Gastroesophageal sphincter (tissue), 4 donors: ENCODE results near the gene LDLRAD4. TPM values are rescaled to one million over a fixed set of nuclear protein-coding genes. Genes with fewer than 3 reads are reported as not detected.

ENCODE experiments used
- ATAC-seq: fragments of 150-250 bp; one replicate; pipeline ENCODE4 v1.9.1; 2016; ENCODE audit warnings: mild to moderate bottlenecking, moderate library complexity
- H3K27ac ChIP-seq, 4 donors: fragments of 200-600 bp; sonication (generic) in 3 of 4; 1 replicate in 3 of 4; 2 replicates in 1 of 4; pipeline ENCODE4 v1.5.1; 2016 to 2019
- H3K27me3 ChIP-seq: fragments of 200-600 bp; sonication (generic); one replicate; pipeline ENCODE4 v1.5.1; 2019
- H3K36me3 ChIP-seq, 2 donors: fragments of 200-600 bp; sonication (generic); one replicate each; pipeline ENCODE4 v1.5.1; 2019; ENCODE audit warnings: control low read depth in 1 of 2
- H3K4me1 ChIP-seq, 3 donors: fragments of 200-600 bp; sonication (generic); 1 replicate in 2 of 3; 2 replicates in 1 of 3; pipeline ENCODE4 v1.5.1; 2016 to 2019; ENCODE audit warnings: control low read depth in 2 of 3
- H3K4me3 ChIP-seq, 2 donors: fragments of 200-600 bp; sonication (generic); one replicate each; pipeline ENCODE4 v1.5.1; 2019; ENCODE audit warnings: mild to moderate bottlenecking in 1 of 2, moderate library complexity in 1 of 2
- H3K9me3 ChIP-seq, 3 donors: fragments of 200-600 bp; sonication (generic); one replicate each; pipeline ENCODE4 v1.5.1; 2017 to 2019; ENCODE audit warnings: control low read depth in 2 of 3
- EP300 ChIP-seq: sonication (generic); formaldehyde crosslinking; IDR thresholded peaks from one replicate; pipeline ENCODE4 v1.6.1; 2017; ENCODE audit warnings: antibody characterized with exemption, mild to moderate bottlenecking
- POLR2A ChIP-seq, 2 donors: fragments of 450-650 bp; IDR thresholded peaks; one replicate each; pipeline ENCODE4 v1.6.1; 2017; ENCODE audit warnings: antibody characterized with exemption in 2 of 2, mild to moderate bottlenecking in 2 of 2, moderate library complexity in 1 of 2
- POLR2AphosphoS5 ChIP-seq: sonication (generic); formaldehyde crosslinking; IDR thresholded peaks from one replicate; pipeline ENCODE4 v1.6.1; 2017; ENCODE audit warnings: antibody characterized with exemption
- WGBS, 2 donors: methylation state at CpG; one replicate each; pipeline ENCODE4 v1.1.5; 2018; ENCODE audit warnings: low coverage in 1 of 2; 5-methylcytosine and 5-hydroxymethylcytosine counted together
- total RNA-seq, 4 donors: library from RNA; depleted of rRNA; stranded (reverse); fragments of >200 nt; gene quantifications; one replicate each; pipeline ENCODE4 v1.1.0, GENCODE V29; 2016
- TF ChIP-seq, protein P1 (sequence below), 4 experiments: fragments of 200-600 bp in 2 of 4; fragments of 450-650 bp in 2 of 4; sonication (generic) in 1 of 4; IDR thresholded peaks; one replicate each; pipeline ENCODE4 v1.5.1; 2017 to 2019; ENCODE audit warnings: antibody characterized with exemption in 4 of 4, mild to moderate bottlenecking in 2 of 4, moderate library complexity in 2 of 4

Gene LDLRAD4
- total RNA-seq, 4 donors from 2014 or later: 28.1 to 85.9 (median 55.2) TPM

DNA sequence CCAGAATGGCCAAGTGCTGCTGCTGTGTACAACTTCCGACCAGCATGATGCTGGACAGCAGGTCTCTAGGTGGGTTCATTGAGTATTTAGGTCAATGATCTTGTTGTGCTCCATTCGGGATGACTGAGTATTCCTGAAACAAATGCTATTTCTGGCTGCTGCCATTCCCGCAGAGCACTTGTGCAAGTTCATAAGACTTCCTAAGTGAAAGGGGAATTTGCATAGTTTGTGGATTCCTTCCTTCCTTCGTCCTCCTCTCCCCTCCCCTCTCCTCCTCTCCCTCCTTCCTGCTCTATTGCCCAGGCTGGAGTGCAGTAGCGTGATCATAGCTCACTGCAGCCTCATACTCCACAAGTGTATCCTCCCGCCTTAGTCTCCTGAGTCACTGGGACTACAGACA lies 40.4 kb downstream of the LDLRAD4 start:
- ATAC-seq: peak; percentile 59
- peaks cover 13 to 56% (median 40%) of the 10 kb centered on the region in 3 donors for H3K4me1 ChIP-seq
- 36 to 49% methylated on average over 3 to 6 of the region's 6 CpGs for WGBS, 2 donors
- peaks cover 0 to 5% of the 10 kb centered on the region in 2 donors for H3K36me3 ChIP-seq
- no peaks in the 10 kb centered on the region for H3K27me3 ChIP-seq
- H3K9me3 ChIP-seq: no peaks in the 10 kb centered on the region
- peak overlapping the region in 3 of 4 donors; percentile 81 to 87 (median 86) for H3K27ac ChIP-seq
- H3K4me3 ChIP-seq: no peak overlapping the region
- TF ChIP-seq EP300 (no peak), POLR2AphosphoS5 (peak; percentile 90), POLR2A (IDR thresholded peaks at IDR 0.05) (no peak)
- TF ChIP-seq, protein P1, sequence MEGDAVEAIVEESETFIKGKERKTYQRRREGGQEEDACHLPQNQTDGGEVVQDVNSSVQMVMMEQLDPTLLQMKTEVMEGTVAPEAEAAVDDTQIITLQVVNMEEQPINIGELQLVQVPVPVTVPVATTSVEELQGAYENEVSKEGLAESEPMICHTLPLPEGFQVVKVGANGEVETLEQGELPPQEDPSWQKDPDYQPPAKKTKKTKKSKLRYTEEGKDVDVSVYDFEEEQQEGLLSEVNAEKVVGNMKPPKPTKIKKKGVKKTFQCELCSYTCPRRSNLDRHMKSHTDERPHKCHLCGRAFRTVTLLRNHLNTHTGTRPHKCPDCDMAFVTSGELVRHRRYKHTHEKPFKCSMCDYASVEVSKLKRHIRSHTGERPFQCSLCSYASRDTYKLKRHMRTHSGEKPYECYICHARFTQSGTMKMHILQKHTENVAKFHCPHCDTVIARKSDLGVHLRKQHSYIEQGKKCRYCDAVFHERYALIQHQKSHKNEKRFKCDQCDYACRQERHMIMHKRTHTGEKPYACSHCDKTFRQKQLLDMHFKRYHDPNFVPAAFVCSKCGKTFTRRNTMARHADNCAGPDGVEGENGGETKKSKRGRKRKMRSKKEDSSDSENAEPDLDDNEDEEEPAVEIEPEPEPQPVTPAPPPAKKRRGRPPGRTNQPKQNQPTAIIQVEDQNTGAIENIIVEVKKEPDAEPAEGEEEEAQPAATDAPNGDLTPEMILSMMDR (IDR thresholded peaks at IDR 0.05): no peak

DNA sequence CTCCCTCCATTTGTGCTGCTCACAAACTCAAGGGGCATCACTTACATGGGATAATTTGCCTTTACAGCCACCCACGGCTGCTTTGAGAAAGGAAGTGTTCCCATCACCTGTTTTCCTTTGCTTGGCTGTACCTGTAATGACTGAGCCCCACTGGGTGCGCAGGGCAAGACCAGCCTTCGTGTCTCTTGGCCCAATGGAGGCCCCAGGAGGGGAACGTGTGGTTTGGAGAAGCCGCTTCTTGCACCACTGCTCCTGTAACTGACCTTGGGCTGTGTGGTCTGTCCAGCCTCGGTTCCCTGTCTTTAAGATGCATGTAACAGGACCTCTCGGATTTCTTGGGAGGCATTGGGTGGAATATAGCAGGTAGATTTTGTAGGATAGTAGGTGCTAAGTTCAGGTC lies 41.1 kb downstream of the LDLRAD4 start:
- Histone ChIP-seq H3K9me3 (no peaks in the 10 kb centered on the region), H3K36me3 (no peaks in the 10 kb centered on the region), H3K27me3 (no peaks in the 10 kb centered on the region), H3K4me3 (no peak overlapping the region), H3K27ac (peak overlapping the region; percentile 81 to 89 (median 86)), H3K4me1 (peaks cover 13 to 64% (median 40%) of the 10 kb centered on the region in 3 donors)
- ATAC-seq: no peak
- no peak for TF ChIP-seq POLR2AphosphoS5
- TF ChIP-seq, protein P1 (IDR thresholded peaks at IDR 0.05): no peak
- TF ChIP-seq EP300: no peak
- no peak for TF ChIP-seq POLR2A (IDR thresholded peaks at IDR 0.05)
- 33 to 55% methylated on average over 1 to 2 of the region's 7 CpGs for WGBS, 2 donors

DNA sequence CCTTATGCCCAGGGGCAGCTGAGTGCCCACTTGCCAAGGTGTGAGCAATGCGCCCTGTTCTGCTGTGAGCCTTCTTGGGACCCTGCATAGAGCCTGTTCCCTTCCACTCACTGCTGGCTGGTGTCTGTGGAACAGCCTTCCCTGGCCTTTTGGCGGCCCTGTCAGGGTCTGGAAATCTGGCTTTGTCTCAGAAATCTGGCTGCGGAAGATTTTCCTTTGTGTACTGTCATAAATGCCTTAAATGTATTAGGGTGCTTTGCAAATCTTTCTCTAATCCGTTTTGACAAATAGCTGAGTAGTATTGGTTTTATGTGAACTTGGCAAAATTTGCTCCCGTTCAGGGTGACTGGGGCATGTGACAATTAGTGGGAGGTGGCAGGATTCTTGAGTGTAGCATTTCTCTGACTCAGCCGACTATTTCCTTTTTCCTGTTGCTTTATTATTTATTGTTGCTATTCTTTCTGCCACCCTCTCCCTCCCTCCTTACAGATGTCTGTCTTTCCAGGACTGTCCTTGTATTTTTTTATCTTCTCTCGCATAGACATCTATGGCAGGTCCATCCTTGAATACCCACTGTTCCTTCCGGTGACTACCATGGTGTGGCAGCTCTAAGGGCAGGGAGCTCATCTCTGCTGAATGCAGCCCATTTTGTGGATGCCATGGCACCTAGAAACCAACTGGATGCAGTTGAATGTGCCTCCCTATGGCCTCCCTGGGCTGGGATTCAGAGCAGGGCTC lies 41.8 kb downstream of the LDLRAD4 start:
- Histone ChIP-seq H3K36me3 (no peaks in the 10 kb centered on the region), H3K4me1 (peaks cover 13 to 70% (median 47%) of the 10 kb centered on the region in 3 donors), H3K27me3 (no peaks in the 10 kb centered on the region), H3K27ac (peak overlapping the region; percentile 81 to 89 (median 86)), H3K9me3 (no peaks in the 10 kb centered on the region), H3K4me3 (no peak overlapping the region)
- ATAC-seq: peak; percentile 13
- no peak for TF ChIP-seq EP300
- TF ChIP-seq, protein P1 (IDR thresholded peaks at IDR 0.05): no peak
- TF ChIP-seq POLR2A (IDR thresholded peaks at IDR 0.05): no peak
- peak; percentile 39 for TF ChIP-seq POLR2AphosphoS5
- 26 to 34% methylated on average over 7 of the region's 8 CpGs for WGBS, 2 donors

DNA sequence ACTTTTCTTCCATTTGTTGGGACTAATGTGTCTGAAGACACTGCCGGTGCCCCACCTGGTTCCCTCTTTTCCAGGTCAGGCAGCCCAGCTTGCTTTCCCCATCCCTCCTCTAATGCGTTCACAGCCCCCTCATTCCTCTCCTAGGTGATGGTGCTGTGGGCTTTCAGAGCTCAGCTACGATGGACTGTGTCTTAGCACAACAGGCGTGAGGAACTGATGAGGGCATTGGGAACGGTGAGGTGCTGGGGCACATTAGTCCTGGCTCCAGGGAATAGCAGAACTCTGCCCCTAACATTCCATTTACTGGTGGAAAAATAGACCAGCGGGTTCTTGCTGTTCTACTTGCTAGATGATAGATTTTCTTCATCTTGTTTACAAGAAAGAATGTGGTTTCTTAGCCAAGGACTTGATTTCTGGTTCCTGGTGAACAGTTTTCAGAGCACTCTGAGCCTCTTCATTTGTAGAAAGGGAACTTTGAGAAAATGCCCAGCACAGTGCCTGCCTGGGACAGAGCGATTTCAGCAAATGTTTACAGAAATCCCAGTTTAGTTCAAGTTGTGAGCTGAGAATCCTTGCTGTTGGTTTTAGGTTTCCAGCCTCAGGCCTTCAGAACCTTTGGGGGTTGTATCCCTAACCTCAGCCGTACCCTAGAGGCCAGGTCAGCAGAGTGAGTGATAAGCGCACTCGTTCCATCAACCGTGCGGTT lies 42.5 kb downstream of the LDLRAD4 start:
- Histone ChIP-seq H3K4me3 (peak overlapping the region in 1 of 2 donors; percentile 11), H3K27ac (peak overlapping the region; percentile 81 to 89 (median 86)), H3K4me1 (peaks cover 14 to 78% (median 54%) of the 10 kb centered on the region in 3 donors), H3K27me3 (no peaks in the 10 kb centered on the region), H3K9me3 (no peaks in the 10 kb centered on the region), H3K36me3 (no peaks in the 10 kb centered on the region)
- peak; percentile 22 for ATAC-seq
- TF ChIP-seq, protein P1 (IDR thresholded peaks at IDR 0.05): no peak
- TF ChIP-seq EP300 (no peak), POLR2AphosphoS5 (peak; percentile 87), POLR2A (IDR thresholded peaks at IDR 0.05) (no peak)
- 35 to 50% methylated on average over 6 to 9 of the region's 12 CpGs for WGBS, 2 donors
